ENCODE data around the gene CCDC134.
A peak's percentile ranks its signal among the peaks of the same experiment; 100 is the strongest.

CCDC134 gene

GRCh38 chr22:41800348-41801146 lies at the start of gene CCDC134:
TSS of gene CCDC134 (plus strand) at chr22:41800679. CDS start at chr22:41808891, 8,212 bp downstream.
- H3K4me3 ChIP-seq = peak within 1 kb of the TSS; percentile 85 to 95
- no peak for TF ChIP-seq CTCF (IDR thresholded peaks at IDR 0.05)
- H3K27ac ChIP-seq = peak within 1 kb of the TSS; percentile 81 to 87
- intact Hi-C loops (cut with DNase I; ENCODE audit: low total_unique reads) = no loop called here
- H3K4me1 ChIP-seq = peaks cover 4 to 20% (median 14%) of the 10 kb centered on the region in 4 donors
- no peaks in the 10 kb centered on the region for H3K36me3 ChIP-seq
- H3K27me3 ChIP-seq = no peaks in the 10 kb centered on the region
- DNase-seq = peak; percentile 87 to 95
- no peaks in the 10 kb centered on the region for H3K9me3 ChIP-seq

- Histone ChIP-seq H3K36me3 (no peaks in the 10 kb centered on the region), H3K4me1 (no peaks in the 10 kb centered on the region), H3K9me3 (no peaks in the 10 kb centered on the region), H3K27me3 (peaks cover 0 to 14% of the 10 kb centered on the region in 2 donors), H3K27ac (no peak overlapping the region), H3K4me3 (no peak overlapping the region)
- no peak for DNase-seq
- no peak for TF ChIP-seq CTCF (IDR thresholded peaks at IDR 0.05)
- intact Hi-C loops (cut with DNase I; ENCODE audit: low total_unique reads) = no loop called here
Measured at GRCh38 chr22:41752011-41752970, 48.2 kb upstream of the CCDC134 start.

GRCh38 chr22:41753984-41754383 lies 46.5 kb upstream of the CCDC134 start:
- Histone ChIP-seq H3K4me3 (no peak overlapping the region), H3K27me3 (peaks cover 0 to 19% of the 10 kb centered on the region in 2 donors), H3K4me1 (no peaks in the 10 kb centered on the region), H3K36me3 (no peaks in the 10 kb centered on the region), H3K27ac (no peak overlapping the region), H3K9me3 (no peaks in the 10 kb centered on the region)
- TF ChIP-seq CTCF (IDR thresholded peaks at IDR 0.05) = no peak
- intact Hi-C loops (cut with DNase I; ENCODE audit: low total_unique reads) = no loop called here
- no peak for DNase-seq

GRCh38 chr22:41757502-41757901 lies 43.0 kb upstream of the CCDC134 start:
- H3K36me3 ChIP-seq = no peaks in the 10 kb centered on the region
- no peak overlapping the region for H3K4me3 ChIP-seq
- no peak for TF ChIP-seq CTCF (IDR thresholded peaks at IDR 0.05)
- H3K4me1 ChIP-seq = no peaks in the 10 kb centered on the region
- no peaks in the 10 kb centered on the region for H3K9me3 ChIP-seq
- no peak for DNase-seq
- peaks cover 0 to 5% of the 10 kb centered on the region in 2 donors for H3K27me3 ChIP-seq
- intact Hi-C loops (cut with DNase I; ENCODE audit: low total_unique reads) = no loop called here
- no peak overlapping the region for H3K27ac ChIP-seq

GRCh38 chr22:41758231-41758630 lies 42.2 kb upstream of the CCDC134 start:
- intact Hi-C loops (cut with DNase I; ENCODE audit: low total_unique reads) = no loop called here
- no peak for DNase-seq
- Histone ChIP-seq H3K4me1 (no peaks in the 10 kb centered on the region), H3K27ac (no peak overlapping the region), H3K27me3 (peaks cover 0 to 5% of the 10 kb centered on the region in 2 donors), H3K36me3 (no peaks in the 10 kb centered on the region), H3K4me3 (no peak overlapping the region), H3K9me3 (no peaks in the 10 kb centered on the region)
- no peak for TF ChIP-seq CTCF (IDR thresholded peaks at IDR 0.05)

Data from tibial artery (tissue), 4 donors.